GM21367 (cell line): Measurements from ENCODE around the gene PLRG1.
A peak's percentile ranks its signal among the peaks of the same experiment; 100 is the strongest.

ENCODE experiments used
- ATAC-seq: cut with Tn5 transposase; IDR thresholded peaks from one replicate; pipeline ENCODE4 v1.9.1; 2021; ENCODE audit not compliant: unreplicated experiment

PLRG1 gene

GRCh38 chr4:154521607-154522006, 28.6 kb downstream of the PLRG1 start:
- no peak for ATAC-seq

DNA sequence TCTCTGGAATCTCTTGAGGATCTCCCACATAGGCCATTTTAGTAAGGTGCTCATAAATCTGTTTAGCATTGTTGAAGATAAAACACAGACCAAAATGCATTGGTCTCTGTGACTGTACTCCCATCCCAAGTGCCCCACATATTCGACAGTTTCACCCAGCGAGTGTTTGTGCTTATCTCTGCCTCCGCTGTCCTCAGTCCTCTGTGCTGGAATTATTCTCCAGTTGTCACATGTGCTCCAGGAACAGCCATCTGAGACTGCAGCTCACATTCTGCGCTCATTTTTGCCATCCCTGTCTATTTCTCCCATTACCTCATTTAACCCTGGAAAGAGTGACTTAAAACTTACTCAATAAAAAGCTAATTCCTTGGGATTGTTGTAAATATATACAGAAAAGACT, 31.0 kb downstream of the PLRG1 start:
- no peak for ATAC-seq

- ATAC-seq = no peak
Observed at GRCh38 chr4:154517591-154517990, 32.6 kb downstream of the PLRG1 start.

DNA sequence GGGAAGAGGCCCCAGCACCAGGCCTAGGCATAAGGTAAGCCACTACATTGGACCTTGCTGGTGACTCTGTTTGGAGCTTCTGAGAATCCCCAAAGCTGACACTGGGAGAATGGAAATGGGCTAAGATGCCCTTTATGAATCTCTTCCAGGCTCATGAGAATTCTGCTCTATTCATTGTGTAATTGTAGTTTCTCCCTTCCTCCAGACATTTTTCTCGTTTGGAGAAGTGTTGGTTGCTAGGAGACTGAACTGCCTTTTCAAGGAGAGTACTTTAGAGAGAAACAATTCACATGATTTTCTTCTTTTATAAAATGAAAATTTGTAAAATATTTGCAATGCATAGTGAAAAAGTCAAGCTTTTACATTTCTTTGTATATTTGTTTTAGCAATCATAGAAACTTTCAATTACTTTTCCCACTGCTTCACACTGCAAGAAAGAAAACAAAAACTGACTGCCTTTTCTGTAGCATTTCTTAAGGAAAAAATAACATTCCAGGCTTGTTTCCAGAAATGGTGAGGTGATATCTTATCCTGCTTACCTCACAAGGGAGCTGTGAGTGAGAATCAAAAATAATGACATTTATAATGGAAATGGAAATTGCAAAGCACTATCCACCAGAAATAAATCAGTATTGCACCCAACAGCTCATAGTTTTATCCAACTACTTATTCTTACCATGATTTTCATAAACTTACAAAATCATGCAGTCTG, 33.7 kb downstream of the PLRG1 start:
- ATAC-seq = no peak

- ATAC-seq = no peak
Observed at GRCh38 chr4:154511981-154512380, 38.2 kb downstream of the PLRG1 start.

- no peak for ATAC-seq
Observed at GRCh38 chr4:154511548-154511947, 38.7 kb downstream of the PLRG1 start.

DNA sequence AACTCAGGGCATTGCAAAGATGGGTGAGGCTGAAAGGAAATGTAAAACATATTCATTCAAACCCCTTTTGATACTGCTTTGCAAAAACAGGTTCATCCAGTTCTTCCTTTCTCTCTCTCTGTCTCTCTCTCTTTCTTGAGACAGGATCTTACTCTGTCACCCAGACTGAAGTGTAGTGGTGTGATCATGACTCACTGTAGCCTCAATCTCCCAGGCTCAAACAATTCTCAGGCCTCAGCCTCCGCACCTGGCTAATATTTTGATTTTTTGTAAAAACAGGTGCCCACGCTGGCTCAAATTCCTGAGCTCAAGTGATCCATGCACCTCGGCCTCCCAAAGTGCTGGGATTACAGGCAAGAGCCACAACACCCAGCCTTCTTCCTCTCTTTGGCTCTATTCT, 43.0 kb downstream of the PLRG1 start:
- ATAC-seq = no peak

DNA sequence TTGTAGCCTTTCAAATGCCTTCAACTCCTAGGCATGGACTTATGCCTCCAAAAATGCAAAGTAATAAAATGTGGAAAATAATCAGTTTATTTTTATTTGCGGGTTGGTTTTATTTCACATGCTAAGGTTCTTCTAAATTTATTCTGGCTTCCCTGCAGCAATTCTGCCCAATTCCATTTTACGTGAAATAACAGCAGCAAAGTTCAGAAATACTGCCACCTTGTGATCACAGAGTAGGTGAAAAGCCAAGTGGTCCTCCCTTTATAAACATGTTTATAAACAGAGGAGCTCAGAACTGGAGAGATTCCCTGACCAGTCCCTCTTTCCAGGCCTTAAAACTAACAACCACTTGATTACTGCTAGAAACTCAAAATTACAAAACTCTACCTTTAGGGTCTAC, 43.9 kb downstream of the PLRG1 start:
- no peak for ATAC-seq

GRCh38 chr4:154503598-154503997, 46.6 kb downstream of the PLRG1 start:
- ATAC-seq = no peak

GRCh38 chr4:154502111-154502510, 48.1 kb downstream of the PLRG1 start:
- no peak for ATAC-seq

DNA sequence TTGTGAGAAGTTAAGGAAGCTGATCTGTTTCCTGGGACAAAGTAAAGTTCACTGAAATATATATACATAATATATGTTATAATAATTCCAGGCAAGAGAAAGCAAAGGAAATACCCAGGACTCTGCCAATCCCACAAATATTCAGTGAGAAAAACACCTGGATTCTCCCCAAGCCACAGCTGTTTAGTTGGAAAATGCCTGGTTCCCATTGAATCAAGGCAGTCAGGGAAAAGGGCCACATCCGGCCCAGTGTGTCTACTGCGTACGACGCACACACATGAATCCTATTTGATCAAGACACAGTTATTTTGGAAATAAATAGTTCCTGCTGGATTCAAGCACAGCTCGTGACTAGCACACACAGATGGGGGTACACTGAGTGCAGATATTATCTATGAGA, 52.3 kb downstream of the PLRG1 start:
- ATAC-seq = no peak

DNA sequence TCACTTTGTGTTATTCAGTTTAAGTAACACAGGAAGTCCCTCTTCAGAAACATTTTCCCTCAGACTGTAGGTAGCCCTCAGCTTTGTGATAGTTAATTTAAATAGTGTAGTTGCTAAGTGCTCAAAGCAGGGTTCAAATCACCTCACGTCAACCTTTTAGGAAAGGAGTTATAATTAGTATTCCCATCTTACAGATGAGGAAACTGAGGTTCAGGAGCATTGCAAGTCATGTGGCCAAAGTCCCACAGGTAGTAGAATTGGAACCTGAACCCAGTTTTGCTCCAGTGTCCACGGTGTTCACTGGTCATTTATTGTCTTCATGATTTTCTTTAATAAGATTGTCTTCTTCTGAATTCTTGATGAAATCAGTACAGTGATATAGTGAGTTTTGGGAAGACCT, 54.3 kb downstream of the PLRG1 start:
- no peak for ATAC-seq

GRCh38 chr4:154492288-154492687, 57.9 kb downstream of the PLRG1 start:
- ATAC-seq = no peak

DNA sequence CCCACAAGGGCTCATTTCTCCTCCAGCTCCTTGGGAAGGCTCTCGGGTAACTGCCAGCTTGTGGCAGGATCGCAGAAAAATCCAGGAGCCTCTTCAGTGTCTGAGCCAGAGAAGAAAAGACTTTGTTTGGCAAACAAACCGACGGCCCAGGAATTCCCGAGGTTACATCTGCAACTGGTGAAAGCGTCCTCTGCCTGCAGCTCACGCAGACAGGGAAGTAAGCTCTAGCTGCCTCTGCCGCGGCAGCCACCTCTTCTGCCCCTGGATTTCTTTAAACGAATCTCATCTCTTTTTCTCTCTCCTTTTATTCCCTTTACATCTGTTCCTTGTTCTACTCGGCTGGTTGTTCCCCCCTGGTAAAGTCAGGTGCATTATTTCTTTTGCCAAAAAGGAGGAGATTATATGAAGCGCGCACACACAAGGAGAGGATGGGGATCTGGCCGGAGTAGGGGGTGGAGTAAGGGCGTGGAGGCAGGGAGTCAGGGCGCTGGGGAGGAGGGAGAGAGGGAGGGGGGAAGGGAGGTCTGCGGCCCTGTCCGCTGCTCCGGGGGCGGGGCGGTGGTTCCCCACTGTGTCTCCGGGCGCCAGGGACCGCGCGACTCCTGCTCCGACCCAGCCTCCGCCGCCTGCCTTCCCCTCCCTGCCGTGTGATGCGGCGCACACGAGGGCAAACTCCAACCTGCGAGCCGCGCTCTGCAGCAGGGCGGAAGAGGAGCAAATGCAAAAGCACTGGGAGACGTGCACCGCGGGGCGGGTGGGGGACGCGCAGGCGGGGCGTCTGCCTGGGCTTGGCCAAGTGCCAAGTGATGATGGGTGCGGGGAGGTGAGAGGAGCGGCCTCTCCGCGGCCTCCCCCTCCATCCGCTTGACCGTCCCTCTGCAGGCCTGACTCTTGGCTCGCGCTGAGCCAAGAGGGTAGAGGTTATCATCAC, 58.6 kb downstream of the PLRG1 start, which contains the start of gene DCHS2:
TSS of gene DCHS2 (minus strand) at position 459 of the 931 bp plus-strand sequence. CDS start at position 15, 444 bp downstream.
- peak; percentile 46 for ATAC-seq

DNA sequence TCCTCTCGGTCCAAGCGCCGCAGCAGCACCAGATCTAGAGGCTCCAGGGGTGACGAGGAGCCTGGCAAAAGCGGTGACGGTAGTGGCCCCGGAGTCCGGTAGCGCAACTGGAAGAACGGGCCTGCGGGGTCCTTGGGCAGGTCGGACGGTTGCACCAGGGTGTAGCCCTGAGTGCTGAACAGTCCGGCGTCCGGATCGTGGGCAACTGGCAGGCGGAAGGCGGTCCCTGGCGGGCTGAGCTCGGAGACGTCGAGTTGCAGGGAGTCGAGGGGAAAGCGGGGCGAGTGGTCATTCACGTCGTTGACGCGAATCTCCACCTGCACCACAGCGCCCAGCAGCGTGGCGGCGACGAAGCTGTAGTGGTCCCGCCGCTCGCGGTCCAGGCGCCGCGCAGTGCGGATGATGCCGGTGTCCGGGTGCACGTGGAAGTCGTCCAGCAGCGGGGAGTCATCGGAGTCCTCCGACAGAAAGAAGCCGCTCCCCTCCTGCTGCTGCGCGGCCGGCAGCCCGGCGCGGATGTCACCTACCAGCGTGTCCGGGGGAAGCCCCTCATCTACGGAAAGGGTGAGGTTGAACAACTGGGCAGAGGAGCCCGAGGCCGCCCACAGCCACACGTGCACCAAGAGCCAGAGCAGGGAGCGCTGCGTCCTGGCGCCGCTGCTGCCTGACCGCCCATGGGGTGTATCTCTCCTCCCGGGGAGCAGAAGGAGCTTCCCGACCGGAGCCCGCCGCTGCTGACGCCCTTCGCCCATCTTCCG, 59.4 kb downstream of the PLRG1 start:
- peak; percentile 54 for ATAC-seq

DNA sequence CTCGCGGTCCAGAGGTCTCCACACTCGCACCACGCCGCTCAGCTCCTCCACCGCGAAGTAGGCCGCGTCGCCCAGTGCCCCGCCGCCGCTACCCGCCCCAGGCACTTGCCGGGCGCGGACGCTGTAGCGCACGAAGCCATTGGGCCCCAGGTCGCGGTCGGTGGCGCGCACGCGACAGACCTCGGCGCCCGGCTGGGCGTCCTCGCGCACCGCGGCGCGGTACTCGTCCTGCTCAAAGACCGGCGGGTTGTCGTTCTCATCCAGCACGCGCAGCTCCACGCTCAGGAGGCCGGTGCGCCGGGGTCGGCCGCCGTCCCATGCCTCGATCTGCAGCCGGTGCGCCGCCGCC, 60.0 kb downstream of the PLRG1 start:
- no peak for ATAC-seq

GRCh38 chr4:154489558-154490233, 60.5 kb downstream of the PLRG1 start:
- no peak for ATAC-seq

DNA sequence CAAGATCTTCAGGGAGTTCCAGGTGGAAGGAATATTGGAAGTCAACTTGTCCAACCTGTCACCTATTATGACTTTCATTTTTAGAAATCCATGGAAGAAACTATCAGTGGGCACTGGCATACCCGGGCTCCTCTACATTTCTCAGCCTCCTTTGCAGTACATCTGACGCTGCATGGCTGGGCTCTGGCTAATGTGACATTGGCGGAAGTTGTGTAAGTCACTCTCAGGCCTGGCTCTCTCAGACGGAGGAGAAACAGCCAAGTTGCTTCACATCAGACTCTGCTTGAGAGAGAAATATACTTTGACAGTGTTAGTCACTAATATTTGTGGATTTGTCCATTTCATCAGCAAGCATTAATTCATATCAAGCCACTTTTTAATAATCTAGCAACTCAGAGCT, 63.1 kb downstream of the PLRG1 start:
- ATAC-seq = no peak

DNA sequence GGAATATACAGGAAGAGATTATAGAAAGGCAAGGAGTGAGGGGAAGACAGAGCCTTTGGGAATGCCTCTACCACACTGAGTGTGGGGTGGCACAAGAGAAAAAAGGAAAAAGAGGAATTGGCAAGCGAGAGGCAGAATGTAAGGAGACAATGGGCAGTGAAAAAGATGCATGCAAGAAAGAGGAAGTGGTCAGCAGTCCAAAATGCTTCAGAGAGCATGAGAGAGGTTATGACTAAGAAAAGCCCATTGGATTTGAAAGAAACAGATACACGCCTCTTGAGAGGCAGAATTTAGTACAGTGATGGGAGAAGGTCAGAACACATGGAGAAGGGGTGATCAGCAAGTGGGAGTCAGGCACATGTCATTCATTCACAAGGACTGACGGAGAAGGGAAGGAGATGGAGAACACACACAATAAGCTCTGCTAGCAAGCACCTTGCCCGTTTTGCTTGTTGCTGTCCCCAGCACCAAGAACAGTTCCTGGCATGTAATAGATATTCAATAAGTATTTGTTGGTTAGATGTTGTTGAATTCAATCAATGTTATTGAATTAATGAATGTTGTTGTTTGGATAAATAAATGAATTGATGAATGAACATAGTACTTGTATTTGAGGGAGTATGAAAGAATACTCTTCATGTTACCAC, 65.0 kb downstream of the PLRG1 start:
- peak; percentile 99 for ATAC-seq
